CD4-positive, alpha-beta T cell (primary cell): ENCODE data around the gene ADGRL3. TPM values are rescaled to one million over a fixed set of nuclear protein-coding genes. Genes with fewer than 3 reads are reported as not detected.

Experiments used
- ATAC-seq: fragments of 200-7000 bp; cut with Tn5 transposase; one replicate; pipeline ENCODE4 v1.10.0; 2022; ENCODE audit warnings: mild to moderate bottlenecking; ENCODE audit not compliant: poor library complexity
- CTCF ChIA-PET: fragments of 350-600 bp; sonication (Branson Sonifier 250); formaldehyde crosslinking; loops from one replicate; lab custom pipeline; 2021; ENCODE audit warnings: antibody characterized with exemption, inconsistent platforms; lab: Charles Lee
- POLR2A ChIA-PET: fragments of 350-600 bp; sonication (Branson Sonifier 250); formaldehyde crosslinking; loops from one replicate; lab custom pipeline; 2021; ENCODE audit warnings: antibody characterized with exemption, inconsistent platforms; lab: Charles Lee
- DNase-seq, 14 experiments: peaks; one replicate each; pipeline ENCODE4 v3.0.0-alpha.2; 2013 to 2020; ENCODE audit warnings: mixed read lengths in 2 of 14
- H3K27ac ChIP-seq, 2 donors: one replicate each; pipeline versions ENCODE4 v1.5.1 to v1.7.0; 2013; ENCODE audit warnings: low read length in 2 of 2, low read depth in 1 of 2, mild to moderate bottlenecking in 1 of 2
- H3K27me3 ChIP-seq, 2 experiments: 1 replicate in 1 of 2; 2 replicates in 1 of 2; pipeline versions ENCODE4 v1.6.1 to v1.7.0; 2013; ENCODE audit warnings: low read length in 2 of 2, control low read depth in 1 of 2, mild to moderate bottlenecking in 1 of 2, moderate library complexity in 1 of 2; ENCODE audit not compliant: insufficient read depth in 2 of 2, control insufficient read depth in 1 of 2
- H3K36me3 ChIP-seq: one replicate; pipeline ENCODE4 v1.6.1; 2013; ENCODE audit warnings: low read length, control low read depth; ENCODE audit not compliant: insufficient read depth
- H3K4me1 ChIP-seq: one replicate; pipeline ENCODE4 v1.6.1; 2013; ENCODE audit warnings: low read length, control low read depth; ENCODE audit not compliant: insufficient read depth
- H3K4me3 ChIP-seq: one replicate; pipeline ENCODE4 v1.5.1; 2013; ENCODE audit warnings: mild to moderate bottlenecking, low read length, moderate library complexity
- H3K9me3 ChIP-seq, 2 experiments: 1 replicate in 1 of 2; 2 replicates in 1 of 2; pipeline versions ENCODE4 v1.6.1 to v1.7.0; 2013; ENCODE audit warnings: low read length in 2 of 2, mild to moderate bottlenecking in 2 of 2, control low read depth in 1 of 2, moderate library complexity in 1 of 2; ENCODE audit not compliant: control insufficient read depth in 1 of 2, insufficient read depth in 1 of 2
- H3K27ac Mint-ChIP-seq: one replicate; pipeline ENCODE4 v1.8.0; 2020; ENCODE audit warnings: mixed read lengths
- H3K27me3 Mint-ChIP-seq: one replicate; pipeline ENCODE4 v1.8.0; 2021; ENCODE audit warnings: mixed read lengths
- H3K36me3 Mint-ChIP-seq: one replicate; pipeline ENCODE4 v1.8.0; 2021; ENCODE audit warnings: low read depth, mixed read lengths
- H3K4me1 Mint-ChIP-seq: one replicate; pipeline ENCODE4 v1.8.0; 2021; ENCODE audit warnings: low read depth, mixed read lengths
- H3K4me3 Mint-ChIP-seq: one replicate; pipeline ENCODE4 v1.8.0; 2020; ENCODE audit warnings: mild to moderate bottlenecking, mixed read lengths
- H3K9me3 Mint-ChIP-seq: one replicate; pipeline ENCODE4 v1.8.0; 2020; ENCODE audit warnings: mixed read lengths
- intact Hi-C, 2 experiments: fragments of 100-400 bp; cut with DNase I in 1 of 2; cut with micrococcal nuclease in 1 of 2; formaldehyde crosslinking; loops; one replicate each; pipeline versions ENCODE4 v1.15.1 to v1.9.0; 2023 to 2025; cut with DNase I, micrococcal nuclease
- total RNA-seq, 174 experiments: library from RNA in 2 of 174; stranded (reverse) in 2 of 174; gene quantifications; one replicate each; pipeline ENCODE4 v1.2.3 and lab custom pipeline; 2021 to 2026
- TF ChIP-seq, protein P1 (sequence below): fragments of 200-600 bp; IDR thresholded peaks from one replicate; pipeline ENCODE4 v1.8.0; 2022; ENCODE audit warnings: antibody characterized with exemption, mild to moderate bottlenecking

Gene ADGRL3
- total RNA-seq, 2 experiments from 2014 or later, result not detected

DNA sequence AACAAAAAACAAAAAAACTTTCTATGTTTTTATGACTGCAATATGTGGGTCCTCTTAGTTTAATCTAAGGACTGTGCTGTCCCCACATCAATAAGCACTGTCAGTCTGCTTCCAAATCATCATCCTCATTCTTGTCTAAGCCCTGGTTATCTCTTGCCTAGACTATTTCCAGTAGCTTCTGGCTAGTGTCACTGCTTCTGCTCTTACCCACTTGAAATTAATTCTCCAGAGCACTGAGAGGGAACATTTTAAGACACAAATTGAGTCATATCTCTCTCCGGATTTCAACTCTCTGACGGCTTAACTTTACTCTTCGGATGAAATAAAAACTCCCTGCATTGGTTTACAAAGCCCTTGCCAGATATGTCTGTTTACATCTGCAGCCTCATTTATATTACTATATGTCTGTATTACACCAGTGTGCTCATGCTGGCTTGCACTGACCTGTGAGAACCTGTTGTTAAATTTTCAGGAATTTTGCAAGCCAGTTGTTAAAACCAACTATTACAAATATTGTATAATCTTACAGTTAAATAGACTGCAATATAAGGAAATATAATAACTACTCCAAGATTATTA lies 345.9 kb downstream of the ADGRL3 start:
- POLR2A ChIA-PET, result no interaction called here
- ATAC-seq (no peak), DNase-seq (no peak)
- TF ChIP-seq, protein P1, sequence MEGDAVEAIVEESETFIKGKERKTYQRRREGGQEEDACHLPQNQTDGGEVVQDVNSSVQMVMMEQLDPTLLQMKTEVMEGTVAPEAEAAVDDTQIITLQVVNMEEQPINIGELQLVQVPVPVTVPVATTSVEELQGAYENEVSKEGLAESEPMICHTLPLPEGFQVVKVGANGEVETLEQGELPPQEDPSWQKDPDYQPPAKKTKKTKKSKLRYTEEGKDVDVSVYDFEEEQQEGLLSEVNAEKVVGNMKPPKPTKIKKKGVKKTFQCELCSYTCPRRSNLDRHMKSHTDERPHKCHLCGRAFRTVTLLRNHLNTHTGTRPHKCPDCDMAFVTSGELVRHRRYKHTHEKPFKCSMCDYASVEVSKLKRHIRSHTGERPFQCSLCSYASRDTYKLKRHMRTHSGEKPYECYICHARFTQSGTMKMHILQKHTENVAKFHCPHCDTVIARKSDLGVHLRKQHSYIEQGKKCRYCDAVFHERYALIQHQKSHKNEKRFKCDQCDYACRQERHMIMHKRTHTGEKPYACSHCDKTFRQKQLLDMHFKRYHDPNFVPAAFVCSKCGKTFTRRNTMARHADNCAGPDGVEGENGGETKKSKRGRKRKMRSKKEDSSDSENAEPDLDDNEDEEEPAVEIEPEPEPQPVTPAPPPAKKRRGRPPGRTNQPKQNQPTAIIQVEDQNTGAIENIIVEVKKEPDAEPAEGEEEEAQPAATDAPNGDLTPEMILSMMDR, result no peak
- no peak overlapping the region for H3K4me3 ChIP-seq
- H3K9me3 Mint-ChIP-seq, result peaks cover 14% of the 10 kb centered on the region
- CTCF ChIA-PET, result no interaction called here
- H3K9me3 ChIP-seq, result peaks cover 0 to 5% of the 10 kb centered on the region in 2 experiments
- H3K36me3 ChIP-seq, result no peaks in the 10 kb centered on the region
- intact Hi-C loops, result no loop called here
- H3K27ac ChIP-seq, result no peak overlapping the region
- no peaks in the 10 kb centered on the region for H3K4me1 ChIP-seq
- no peak overlapping the region for H3K4me3 Mint-ChIP-seq
- no peaks in the 10 kb centered on the region for H3K27me3 ChIP-seq
- no peaks in the 10 kb centered on the region for H3K36me3 Mint-ChIP-seq
- no peaks in the 10 kb centered on the region for H3K4me1 Mint-ChIP-seq
- no peak overlapping the region for H3K27ac Mint-ChIP-seq
- H3K27me3 Mint-ChIP-seq, result no peaks in the 10 kb centered on the region

DNA sequence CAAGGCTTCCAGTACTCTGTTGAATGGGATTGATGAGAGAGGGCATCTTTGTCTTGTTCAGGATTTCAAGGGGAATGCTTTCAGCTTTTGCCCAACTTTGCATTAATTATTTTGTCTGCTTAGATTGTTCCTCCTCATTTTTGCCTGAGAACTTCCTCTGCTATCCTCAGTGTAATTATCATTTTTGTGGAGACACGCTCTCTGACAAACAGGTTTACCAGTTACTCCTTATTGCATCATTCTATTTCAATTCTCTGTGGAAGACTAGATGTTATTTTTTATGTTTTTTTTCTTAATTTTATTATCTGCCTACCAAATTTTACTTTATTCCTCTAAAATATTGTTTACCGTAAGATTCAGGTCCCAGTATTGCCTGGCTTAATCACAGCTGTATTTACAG lies 349.2 kb downstream of the ADGRL3 start:
- Histone ChIP-seq H3K27ac (no peak overlapping the region), H3K36me3 (no peaks in the 10 kb centered on the region), H3K9me3 (peaks cover 0 to 5% of the 10 kb centered on the region in 2 experiments), H3K4me1 (no peaks in the 10 kb centered on the region), H3K4me3 (no peak overlapping the region), H3K27me3 (no peaks in the 10 kb centered on the region)
- H3K27me3 Mint-ChIP-seq, result no peaks in the 10 kb centered on the region
- H3K4me3 Mint-ChIP-seq, result no peak overlapping the region
- H3K9me3 Mint-ChIP-seq, result peaks cover 6% of the 10 kb centered on the region
- H3K4me1 Mint-ChIP-seq, result no peaks in the 10 kb centered on the region
- TF ChIP-seq, protein P1, result no peak
- no peaks in the 10 kb centered on the region for H3K36me3 Mint-ChIP-seq
- ATAC-seq (no peak), DNase-seq (no peak)
- H3K27ac Mint-ChIP-seq, result no peak overlapping the region
- intact Hi-C loops, result no loop called here
- ChIA-PET CTCF (no interaction called here), POLR2A (no interaction called here)

DNA sequence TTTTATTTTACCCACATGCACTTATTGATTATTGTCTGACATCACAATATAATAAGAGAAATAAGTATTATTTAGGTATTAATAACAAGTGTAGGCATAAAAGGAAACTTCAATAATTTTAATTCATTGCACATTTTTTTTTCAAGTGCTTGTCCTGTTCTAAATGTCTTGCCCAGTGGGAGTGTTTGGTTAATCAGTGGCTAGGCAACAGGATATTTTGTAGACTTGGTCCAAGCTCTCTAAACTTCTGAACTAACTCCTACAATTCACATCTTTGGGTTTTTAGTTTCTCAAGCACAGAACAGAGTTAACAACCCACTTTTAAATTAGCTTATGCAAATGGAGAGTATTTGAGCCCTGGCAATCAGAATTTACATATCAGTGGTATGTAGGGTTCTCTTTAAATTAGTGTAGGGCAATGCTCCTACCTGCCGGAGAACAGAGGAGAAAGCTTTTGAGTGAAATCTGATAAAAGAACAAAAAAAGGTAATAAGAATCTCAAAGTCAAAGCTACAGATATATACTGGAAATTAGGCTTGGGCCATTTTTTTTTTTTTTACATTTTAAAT lies 353.5 kb downstream of the ADGRL3 start:
- Mint-ChIP-seq H3K9me3 (peaks cover 3% of the 10 kb centered on the region), H3K27me3 (no peaks in the 10 kb centered on the region), H3K36me3 (no peaks in the 10 kb centered on the region), H3K27ac (no peak overlapping the region), H3K4me1 (no peaks in the 10 kb centered on the region), H3K4me3 (no peak overlapping the region)
- CTCF ChIA-PET, result interaction anchor here (0.5 kb wide), 1 partner anchor 350 kb away, joined by 6 read pairs; no protein-coding TSS in a partner anchor
- Histone ChIP-seq H3K27me3 (no peaks in the 10 kb centered on the region), H3K36me3 (no peaks in the 10 kb centered on the region), H3K9me3 (no peaks in the 10 kb centered on the region), H3K4me3 (no peak overlapping the region), H3K4me1 (no peaks in the 10 kb centered on the region), H3K27ac (no peak overlapping the region)
- DNase-seq, result no peak
- intact Hi-C loops, result no loop called here
- TF ChIP-seq, protein P1, result no peak
- ATAC-seq, result no peak
- POLR2A ChIA-PET, result no interaction called here
